Measurements from ENCODE around the gene SERPIND1. TPM values are rescaled to one million over a fixed set of nuclear protein-coding genes. Genes with fewer than 3 reads are reported as not detected.
"Not testable (repeated sequence)": the region's sequence is repeated elsewhere in the genome, so short reads cannot be mapped to it uniquely, and the experiment has no call there.

SERPIND1 gene
- total RNA-seq, 1 donor from 2014 or later, result 0.13 TPM

DNA sequence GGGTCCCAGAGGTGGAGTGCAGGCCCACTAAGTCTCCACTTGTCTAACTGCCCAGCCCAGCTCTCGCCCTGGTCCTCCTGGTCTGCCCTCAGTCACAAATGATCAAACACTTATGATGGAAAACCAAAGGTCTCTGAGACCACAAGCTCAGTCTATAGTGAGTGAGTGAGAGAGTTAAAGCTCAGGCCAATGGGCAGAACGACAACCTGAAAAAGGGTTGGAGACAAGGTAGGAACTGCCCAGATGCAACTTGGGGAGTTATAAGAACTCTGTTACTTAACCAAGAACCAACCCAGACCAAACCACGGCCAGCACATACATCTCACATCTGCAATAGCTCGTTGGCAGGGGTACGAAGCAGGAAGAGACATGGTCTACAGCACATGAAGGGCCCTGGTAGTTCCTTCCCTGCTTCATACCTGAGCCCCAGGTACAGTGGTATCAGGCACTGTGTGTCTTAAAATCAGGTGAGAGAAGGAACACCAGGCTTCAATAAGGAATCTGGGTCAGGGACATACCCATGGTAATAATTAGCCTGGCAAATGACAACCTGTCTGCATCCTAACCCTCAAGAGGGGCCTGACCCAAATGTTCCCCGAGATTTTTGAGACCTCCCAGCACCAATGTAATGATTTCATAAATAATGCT lies 35.7 kb downstream of the SERPIND1 start:
- intact Hi-C loops (cut with DNase I), result no loop called here
- DNase-seq (ENCODE audit: low spot score), result no peak

DNA sequence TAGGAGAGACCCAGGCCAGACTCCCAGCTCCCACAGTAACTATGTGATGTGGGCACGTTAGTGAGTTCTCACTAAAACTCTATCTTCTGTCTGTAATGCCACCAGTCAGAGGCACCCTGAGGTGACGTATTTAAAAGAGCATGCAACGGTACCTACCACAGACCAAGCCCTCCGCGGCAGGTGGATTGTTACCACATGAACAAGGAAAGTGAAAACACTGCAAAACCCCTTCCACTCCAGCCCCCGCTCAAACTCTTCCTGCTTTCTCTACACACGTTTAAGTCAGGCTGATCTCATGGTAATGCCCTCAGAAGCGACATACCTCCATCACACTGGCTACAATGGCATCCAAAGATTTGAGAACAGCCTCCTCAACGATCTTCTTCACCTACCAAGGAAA lies 36.7 kb downstream of the SERPIND1 start:
- intact Hi-C loops (cut with DNase I), result no loop called here
- no peak for DNase-seq (ENCODE audit: low spot score)

DNA sequence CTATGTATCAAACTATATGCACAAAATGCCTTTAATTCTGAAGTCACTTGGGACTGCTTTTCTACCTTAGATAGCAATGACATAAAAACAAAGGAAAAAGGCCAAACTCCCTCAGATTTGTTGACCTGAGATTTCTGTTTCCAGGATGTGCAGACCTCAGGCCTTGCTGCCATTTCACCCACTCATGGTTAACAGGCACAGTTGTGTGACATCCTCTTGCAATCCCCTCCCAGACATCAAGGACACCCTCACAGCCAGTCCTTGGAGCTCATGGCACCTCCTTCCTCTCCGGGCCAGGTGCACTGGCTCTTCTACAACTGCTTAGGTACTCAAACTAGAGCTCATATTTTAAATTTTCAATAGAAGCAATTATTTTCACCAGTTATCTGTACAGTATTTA lies 37.3 kb downstream of the SERPIND1 start:
- intact Hi-C loops (cut with DNase I), result no loop called here
- no peak for DNase-seq (ENCODE audit: low spot score)

DNA sequence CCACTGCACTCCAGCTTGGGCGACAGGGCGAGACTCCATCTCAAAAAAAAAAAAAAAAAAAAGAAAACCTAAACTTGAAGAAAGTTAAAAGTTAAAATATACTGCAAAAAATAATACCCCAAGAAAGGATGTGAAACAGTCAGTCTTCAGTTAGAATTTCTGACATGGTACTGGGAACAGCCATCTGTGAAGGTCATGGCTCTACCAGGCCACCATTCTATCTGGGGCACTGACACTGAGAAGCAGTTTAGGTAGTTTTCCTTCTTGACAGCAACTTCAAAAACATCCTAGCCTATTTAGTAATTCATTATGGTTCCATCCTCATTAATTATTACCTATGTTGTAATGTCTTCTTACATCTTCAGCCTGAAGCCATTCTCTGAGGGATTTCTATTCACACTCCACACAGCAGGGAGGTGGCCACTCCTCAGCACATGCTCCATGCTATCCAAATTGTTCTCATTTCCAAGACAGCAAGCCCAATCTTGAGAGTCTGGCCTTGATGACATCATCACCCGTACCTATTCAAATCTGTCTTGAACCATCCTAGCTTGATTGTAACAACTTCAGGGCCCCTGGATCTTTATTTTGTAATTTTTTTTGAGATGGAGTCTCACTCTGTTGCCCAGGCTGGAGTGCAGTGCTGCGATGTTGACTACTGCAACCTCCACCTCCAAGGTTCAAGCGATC lies 38.2 kb downstream of the SERPIND1 start:
- DNase-seq (ENCODE audit: low spot score), result no peak
- intact Hi-C loops (cut with DNase I), result no loop called here

DNA sequence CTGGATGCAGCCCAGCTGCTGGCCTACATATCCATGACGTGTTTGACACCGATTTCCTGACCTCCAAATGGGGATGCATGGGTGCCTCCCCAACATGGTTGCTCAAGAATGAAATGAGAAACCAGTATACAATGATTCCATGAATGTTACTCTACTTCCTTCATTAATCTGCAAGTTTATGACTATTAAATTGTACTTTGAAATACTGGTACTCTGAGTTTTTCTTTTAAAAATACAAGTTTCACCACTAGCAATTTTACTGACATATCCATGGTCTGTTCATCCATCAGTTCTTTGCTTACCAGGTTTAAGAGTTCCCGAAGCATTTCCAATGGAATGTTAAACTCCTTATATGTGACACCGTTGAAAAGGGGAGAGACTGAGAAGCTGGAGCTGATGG lies 39.1 kb downstream of the SERPIND1 start:
- intact Hi-C loops (cut with DNase I), result no loop called here
- no peak for DNase-seq (ENCODE audit: low spot score)

DNA sequence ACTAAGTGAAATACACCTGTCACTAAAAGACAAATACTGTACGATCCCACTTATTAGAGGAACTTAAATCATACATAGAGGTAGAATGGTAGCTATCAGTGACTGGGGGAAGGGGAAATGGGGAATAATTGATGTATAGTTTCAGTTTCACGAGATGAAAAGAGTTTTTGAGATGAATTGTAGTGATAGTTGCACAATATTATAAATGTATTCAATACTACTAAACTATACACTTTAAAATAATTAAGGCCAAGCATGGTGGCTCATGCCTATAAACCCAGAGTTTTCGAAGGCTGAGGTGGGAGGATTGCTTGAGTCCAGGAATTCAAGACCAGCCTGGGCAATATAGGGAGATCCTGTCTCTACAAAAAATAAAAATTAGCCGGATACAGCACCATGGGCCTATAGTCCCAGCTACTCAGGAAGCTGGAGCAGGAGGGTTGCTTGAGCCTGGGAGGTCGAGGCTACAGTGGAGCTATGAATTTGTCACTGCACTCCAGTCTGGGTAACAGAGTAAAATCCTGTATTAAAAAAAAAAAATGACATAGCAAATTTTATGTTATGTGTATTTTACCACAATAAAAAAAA lies 40.4 kb downstream of the SERPIND1 start:
- no peak for DNase-seq (ENCODE audit: low spot score)
- intact Hi-C loops (cut with DNase I), result no loop called here

DNA sequence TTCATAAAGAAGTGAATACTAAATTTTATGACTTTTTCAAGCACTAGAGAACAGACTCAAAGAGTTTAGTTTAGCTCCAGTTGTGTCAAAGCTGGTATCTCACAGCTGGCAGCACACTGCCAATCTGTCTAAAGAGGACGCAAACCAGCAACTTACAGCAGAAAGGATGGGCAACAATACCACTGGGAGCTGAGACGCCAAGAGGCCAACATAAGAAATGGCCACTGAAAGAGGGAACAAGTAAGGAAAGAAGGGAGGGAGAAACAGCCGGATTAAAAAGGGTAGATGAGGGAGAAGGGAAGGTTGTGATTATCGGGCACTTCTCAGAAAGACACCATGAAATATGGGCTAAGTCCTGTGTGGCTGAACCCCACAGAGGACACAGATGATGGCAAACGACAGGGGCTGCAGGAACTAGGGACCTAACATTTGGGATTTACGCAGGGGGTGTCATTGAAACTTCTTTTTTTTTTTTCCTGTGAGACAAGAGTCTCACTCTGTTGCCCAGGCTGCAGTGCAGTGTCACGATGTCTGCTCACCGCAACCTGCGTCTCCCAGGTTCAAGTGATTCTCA lies 41.7 kb downstream of the SERPIND1 start:
- no peak for DNase-seq (ENCODE audit: low spot score)
- intact Hi-C loops (cut with DNase I), result no loop called here

DNA sequence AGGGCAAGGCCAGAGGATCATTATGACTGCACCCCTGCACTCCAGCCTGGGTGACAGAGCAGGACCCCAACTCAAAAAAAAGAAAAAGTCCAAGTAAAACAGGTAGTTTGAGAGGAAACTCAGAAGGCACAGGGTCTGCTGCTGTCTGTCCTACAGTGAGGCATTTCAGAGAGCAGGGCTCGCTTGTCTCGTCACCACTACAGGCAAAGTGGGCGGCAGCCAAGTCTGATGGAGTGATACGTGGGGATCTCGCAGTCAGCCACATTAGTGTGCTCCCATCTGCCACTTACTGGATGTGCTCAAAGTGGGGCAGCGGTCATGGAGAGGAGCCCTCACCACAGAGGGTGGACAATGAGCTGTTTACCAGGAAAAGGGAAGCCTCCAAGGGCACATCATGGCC lies 42.6 kb downstream of the SERPIND1 start:
- no peak for DNase-seq (ENCODE audit: low spot score)
- intact Hi-C loops (cut with DNase I), result no loop called here

DNA sequence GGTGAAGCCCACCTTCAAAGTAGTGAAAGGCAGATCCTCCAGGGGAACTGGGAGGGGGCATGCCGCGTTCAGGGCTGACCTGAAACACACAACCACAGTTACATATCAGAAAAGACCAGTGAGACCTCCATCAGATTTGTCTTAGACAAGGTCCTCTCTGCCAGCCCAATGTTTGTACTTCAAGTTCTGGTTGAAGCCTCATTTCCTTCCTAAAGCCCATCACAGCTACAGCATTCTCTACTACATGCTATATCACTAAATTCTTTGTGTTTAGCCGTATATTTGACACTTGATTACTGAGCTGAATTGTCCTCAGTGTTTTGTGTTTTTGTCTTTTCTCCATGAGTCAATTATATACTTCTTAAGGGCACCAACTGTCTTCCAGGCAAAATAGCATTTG lies 44.6 kb downstream of the SERPIND1 start:
- DNase-seq (ENCODE audit: low spot score), result no peak
- intact Hi-C loops (cut with DNase I), result no loop called here

DNA sequence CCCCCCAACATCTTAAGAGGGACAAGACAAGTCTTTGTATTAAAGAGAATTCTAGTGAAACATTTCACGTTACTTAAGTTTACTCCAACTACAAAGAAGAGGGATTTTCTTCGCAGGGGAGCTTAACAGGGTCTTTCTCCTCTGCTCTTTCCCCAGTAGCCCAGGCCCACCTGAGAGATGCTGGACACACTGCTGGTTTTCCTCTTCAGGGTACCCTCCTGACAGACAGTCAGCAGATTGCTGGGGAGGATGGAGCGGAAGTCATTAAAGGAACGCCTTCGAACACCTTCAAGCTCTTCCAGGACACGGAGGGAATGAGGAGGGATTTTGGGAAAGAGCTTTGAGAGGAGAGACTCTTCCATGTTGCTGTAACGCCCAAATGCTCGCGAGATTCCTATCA lies 45.6 kb downstream of the SERPIND1 start:
- intact Hi-C loops (cut with DNase I), result no loop called here
- DNase-seq (ENCODE audit: low spot score), result no peak

DNA sequence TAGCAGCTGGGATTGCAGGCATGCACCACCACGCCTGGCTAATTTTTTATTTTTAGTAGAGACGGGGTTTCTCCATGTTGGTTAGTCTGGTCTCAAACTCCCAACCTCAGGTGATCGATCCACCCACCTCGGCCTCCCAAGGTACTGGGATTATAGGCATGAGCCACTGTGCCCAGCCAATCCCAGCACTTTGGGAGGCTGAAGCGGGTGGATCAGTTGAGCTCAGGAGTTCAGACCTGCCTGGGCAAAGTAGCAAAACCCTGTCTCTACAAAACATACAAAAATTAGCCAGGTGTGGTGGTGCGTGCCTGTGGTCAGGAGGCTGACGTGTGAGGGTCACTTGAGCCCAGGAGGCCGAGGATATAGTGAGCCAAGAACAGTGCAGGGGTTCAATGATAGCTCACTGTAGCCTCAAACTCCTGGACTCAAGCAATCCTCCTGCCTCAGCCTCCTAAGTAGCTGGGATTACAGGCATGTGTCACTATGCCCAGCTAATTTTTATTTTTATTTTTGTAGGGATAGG lies 47.9 kb downstream of the SERPIND1 start:
- DNase-seq (ENCODE audit: low spot score); intact Hi-C loops (cut with DNase I): not testable (repeated sequence)

DNA sequence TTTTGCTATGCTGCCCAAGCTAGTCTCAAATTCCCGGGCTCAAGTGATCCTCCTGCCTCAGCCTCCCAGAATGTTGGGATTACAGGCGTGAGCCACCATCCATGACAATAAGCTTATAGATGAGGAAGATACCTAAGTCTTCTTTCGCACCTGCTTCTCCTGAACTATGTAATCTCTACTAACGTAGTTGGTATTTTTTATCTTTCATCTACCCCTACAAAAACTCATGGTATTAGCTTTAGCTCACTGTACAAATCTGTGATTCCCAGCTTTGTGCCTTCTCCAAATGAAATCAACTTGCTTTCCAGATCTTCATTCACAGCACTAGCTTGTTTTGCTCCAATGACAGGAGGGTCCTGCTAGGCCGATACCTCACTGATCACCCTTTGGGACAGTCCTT lies 48.3 kb downstream of the SERPIND1 start:
- DNase-seq (ENCODE audit: low spot score), result no peak
- intact Hi-C loops (cut with DNase I), result no loop called here

DNA sequence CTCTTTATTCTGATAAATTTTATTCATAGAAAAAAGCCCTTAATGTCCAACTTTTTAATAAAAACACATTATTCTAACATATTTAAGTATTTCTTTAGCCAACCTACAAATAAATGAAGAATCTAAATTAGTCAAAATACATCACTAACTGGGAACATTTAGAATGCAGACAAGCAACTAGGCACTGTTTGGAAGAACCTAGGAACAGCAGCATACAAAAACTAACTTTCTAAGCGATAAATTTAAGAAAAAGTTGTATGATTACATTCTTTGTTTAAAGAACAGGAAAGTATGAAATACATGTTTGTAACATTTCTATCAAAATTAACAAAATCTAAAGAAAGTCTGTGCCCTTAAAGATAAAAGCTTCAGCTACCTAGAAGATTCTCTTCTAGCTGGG lies 49.4 kb downstream of the SERPIND1 start:
- intact Hi-C loops (cut with DNase I), result no loop called here
- no peak for DNase-seq (ENCODE audit: low spot score)

DNA sequence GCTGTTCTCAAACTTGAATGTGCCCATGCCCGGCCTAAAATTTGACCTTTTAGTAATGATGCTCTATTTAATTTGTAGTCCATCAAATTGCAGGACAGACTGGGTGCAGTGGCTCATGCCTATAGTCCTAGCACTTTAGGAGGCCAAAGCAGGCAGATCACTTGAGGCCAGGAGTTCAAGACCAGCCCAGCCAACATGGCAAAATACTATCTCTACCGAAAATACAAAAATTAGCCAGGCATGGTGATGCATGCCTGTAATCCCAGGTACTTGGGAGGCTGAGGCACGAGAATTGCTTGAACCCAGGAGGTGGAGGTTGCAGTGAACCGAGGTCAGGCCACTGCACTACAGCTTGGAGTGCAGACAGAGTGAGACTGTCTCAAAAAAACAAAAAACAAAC lies 51.3 kb downstream of the SERPIND1 start:
- intact Hi-C loops (cut with DNase I); DNase-seq (ENCODE audit: low spot score): not testable (repeated sequence)

DNA sequence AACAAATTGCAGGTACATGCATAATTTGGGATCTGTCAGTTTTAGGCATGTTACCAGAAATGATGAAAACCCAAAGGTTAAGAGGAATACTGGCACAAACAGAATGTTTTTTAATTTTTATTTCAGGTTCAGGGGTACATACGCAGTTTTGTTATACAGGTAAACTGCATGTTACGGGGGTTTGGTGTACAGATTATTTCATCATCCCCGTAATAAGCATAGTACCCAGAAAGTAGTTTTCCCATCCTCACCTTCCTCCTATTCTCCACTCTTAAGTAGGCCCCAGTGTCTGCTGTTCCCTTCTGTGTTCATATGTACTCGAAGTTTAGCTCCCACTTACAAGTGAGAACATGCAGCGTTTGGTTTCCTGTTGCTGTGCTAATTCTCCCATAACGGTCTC lies 51.7 kb downstream of the SERPIND1 start:
- DNase-seq (ENCODE audit: low spot score), result no peak
- intact Hi-C loops (cut with DNase I), result no loop called here

DNA sequence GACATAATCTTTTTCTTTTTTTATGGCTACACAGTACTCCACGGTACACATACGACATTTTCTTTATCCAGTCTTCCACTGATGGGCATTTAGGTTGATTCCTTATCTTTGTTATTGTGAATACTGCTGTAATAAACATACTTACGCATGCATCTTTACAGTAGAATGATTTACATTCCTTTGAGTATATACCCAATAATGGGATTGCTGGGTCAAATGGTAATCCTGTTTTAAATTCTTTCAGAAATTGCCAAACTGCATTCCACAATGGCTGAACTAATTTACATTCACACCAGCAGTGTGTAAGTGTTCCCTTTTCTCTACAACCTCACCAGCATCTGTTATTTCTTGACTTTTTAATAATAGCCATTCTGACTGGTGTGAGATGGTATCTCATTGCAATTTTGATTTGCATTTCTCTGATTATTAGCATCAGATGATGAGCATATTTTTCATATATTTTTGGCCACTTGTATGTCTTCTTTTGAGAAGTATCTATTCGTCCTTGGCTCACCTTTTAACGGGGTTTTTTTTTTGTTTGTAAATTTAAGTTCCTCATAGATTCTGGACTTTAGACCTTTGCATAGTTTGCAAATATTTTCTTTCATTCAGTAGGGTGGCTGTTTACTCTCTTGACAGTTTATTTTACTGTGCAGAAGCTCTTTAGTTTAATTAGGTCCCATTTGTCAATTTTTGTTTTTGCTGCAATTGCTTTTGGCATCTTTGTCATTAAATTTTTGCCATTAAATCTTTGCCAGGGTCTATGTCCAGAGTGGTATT lies 52.6 kb downstream of the SERPIND1 start:
- intact Hi-C loops (cut with DNase I); DNase-seq (ENCODE audit: low spot score): not testable (repeated sequence)

DNA sequence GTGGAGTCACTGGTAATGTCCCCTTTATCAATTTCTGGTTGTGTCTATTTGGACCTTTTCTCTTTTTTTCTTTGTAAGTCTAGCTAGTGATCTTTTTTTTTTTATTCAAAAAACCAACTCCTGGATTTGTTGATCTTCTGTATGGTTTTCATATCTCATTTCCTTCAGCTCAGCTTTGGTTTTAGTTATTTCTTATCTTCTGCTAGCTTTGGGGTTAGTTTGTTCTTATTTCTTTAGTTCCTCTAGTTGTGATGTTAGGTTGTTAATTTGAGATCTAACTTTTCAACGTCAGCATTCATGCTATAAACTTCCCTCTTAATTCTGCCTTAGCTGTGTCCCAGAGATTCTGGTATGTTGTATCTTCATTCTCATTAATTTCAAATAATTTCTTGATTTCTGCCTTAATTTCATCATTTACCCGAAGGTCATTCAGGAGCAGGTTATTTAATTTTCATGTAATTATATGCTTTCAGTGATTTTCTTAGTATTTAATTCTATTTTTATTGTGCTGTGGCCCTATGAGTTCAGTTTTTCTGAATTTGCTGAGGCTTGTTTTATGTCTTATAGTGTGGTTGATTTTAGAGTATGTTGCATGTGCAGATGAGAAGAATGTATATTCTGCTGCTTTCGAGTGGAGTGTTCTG lies 55.7 kb downstream of the SERPIND1 start:
- no peak for DNase-seq (ENCODE audit: low spot score)
- intact Hi-C loops (cut with DNase I), result no loop called here

DNA sequence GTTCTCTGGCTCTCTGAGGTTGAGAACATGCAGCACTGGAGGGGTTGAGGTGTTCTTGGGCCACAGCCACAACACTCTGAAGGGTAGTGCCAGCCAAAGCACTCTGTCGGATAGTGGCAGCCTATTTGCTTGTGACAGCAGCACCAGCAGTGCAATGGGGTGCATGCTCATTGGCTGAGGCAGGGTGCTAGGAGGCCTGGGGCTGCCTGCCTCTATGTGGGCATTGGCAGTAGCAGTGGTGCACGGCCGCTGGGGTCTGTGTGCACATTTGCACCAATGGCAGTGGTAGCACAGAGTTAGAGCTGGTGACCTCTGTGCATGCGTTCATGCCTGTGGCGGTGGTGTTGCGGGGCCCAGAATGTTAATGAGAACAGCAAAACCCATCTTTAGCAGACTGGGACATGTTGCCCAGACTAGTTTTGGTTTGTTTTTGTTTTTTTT lies 59.3 kb downstream of the SERPIND1 start:
- intact Hi-C loops (cut with DNase I), result no loop called here
- no peak for DNase-seq (ENCODE audit: low spot score)

DNA sequence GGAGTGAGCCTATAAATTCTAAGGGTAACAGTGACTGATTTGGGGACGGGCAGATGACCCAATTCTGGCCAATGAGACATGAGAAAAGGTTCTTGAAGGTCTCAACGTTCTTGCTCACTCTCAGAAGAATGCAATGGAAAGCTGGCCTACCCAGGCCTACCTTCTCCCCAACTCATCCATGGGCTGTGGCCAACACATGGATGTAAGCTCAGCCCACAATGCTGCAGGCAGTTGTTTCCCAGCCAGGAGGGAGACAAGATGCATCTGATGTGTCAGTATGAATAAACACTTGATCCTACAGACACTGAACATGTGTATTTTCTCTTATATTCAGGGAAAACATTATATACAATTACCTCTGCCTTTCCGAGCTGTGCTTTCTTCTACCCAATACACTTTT lies 60.3 kb downstream of the SERPIND1 start:
- intact Hi-C loops (cut with DNase I), result no loop called here
- no peak for DNase-seq (ENCODE audit: low spot score)
